ENCODE data around the gene GJC3. TPM values are rescaled to one million over a fixed set of nuclear protein-coding genes. Genes with fewer than 3 reads are reported as not detected.

Gene GJC3
- not detected in 2 replicates for total RNA-seq

GRCh38 chr7:99928994-99929729 is at the start of gene GJC3:
Gene GJC3, minus strand, starts transcription at chr7:99929620. Its CDS starts 0 bp downstream, at chr7:99929620.

GRCh38 chr7:99975782-99976521 is 46.5 kb upstream of the GJC3 start, which contains the start of gene AZGP1:
Gene AZGP1, minus strand, starts transcription at chr7:99976031. Its CDS starts 11 bp downstream, at chr7:99976020.

GRCh38 chr7:99918959-99919813 is 10.2 kb downstream of the GJC3 start, which contains the start of gene TRIM4:
Gene TRIM4, minus strand, starts transcription at chr7:99919530. Its CDS starts 129 bp downstream, at chr7:99919401.

GRCh38 chr7:99876933-99877332 is 52.5 kb downstream of the GJC3 start, which contains the start of gene OR2AE1:
Gene OR2AE1, minus strand, starts transcription at chr7:99877033. Its CDS starts 0 bp downstream, at chr7:99877033.

Other genes starting within 250 kb of the GJC3 start
- gene CYP3A5, start 249.6 kb downstream of the GJC3 start, total RNA-seq: not detected in 2 replicates
- not detected in 2 replicates for gene CYP3A7, start 194.4 kb downstream of the GJC3 start, total RNA-seq
- gene CYP3A4, start 145.4 kb downstream of the GJC3 start, total RNA-seq: not detected in 2 replicates
- gene CYP3A43, start 101.6 kb downstream of the GJC3 start, total RNA-seq: not detected in 2 replicates
- gene OR2AE1, start 52.6 kb downstream of the GJC3 start, total RNA-seq: not detected in 2 replicates
- 24.0 and 25.8 TPM in 2 replicates for gene TRIM4, start 10.1 kb downstream of the GJC3 start, total RNA-seq
- not detected in 2 replicates for gene AZGP1, start 46.4 kb upstream of the GJC3 start, total RNA-seq
- 11.3 and 13.6 TPM in 2 replicates for gene ZKSCAN1, start 86.0 kb upstream of the GJC3 start, total RNA-seq
- gene ZSCAN21, start 120.2 kb upstream of the GJC3 start, total RNA-seq: 6.1 and 8.3 TPM in 2 replicates
- 19.1 and 21.1 TPM in 2 replicates for gene ZNF3, start 152.1 kb upstream of the GJC3 start, total RNA-seq
- gene COPS6, start 159.3 kb upstream of the GJC3 start, total RNA-seq: 102 and 125 TPM in 2 replicates
- 149 and 155 TPM in 2 replicates for gene MCM7, start 171.8 kb upstream of the GJC3 start, total RNA-seq
- 16.1 and 18.5 TPM in 2 replicates for gene AP4M1, start 172.0 kb upstream of the GJC3 start, total RNA-seq
- 56.0 and 63.9 TPM in 2 replicates for gene TAF6, start 189.7 kb upstream of the GJC3 start, total RNA-seq
- 23.8 and 25.7 TPM in 2 replicates for gene CNPY4, start 190.0 kb upstream of the GJC3 start, total RNA-seq
- gene MBLAC1, start 197.3 kb upstream of the GJC3 start, total RNA-seq: 4.7 and 5.0 TPM in 2 replicates
- gene LAMTOR4, start 219.3 kb upstream of the GJC3 start, total RNA-seq: 184 and 224 TPM in 2 replicates
- 4.7 and 6.3 TPM in 2 replicates for gene TRAPPC14, start 229.1 kb upstream of the GJC3 start, total RNA-seq
- 2.7 and 3.9 TPM in 2 replicates for gene GAL3ST4, start 239.0 kb upstream of the GJC3 start, total RNA-seq
- 0.89 and 1.00 TPM in 2 replicates for gene GPC2, start 247.8 kb upstream of the GJC3 start, total RNA-seq
- 0.10 and 0.13 TPM in 2 replicates for gene STAG3, start 248.3 kb upstream of the GJC3 start, total RNA-seq